ENCODE data around the gene MACROD2.
A peak's percentile ranks its signal among the peaks of the same experiment; 100 is the strongest.

The MACROD2 gene

GRCh38 chr20:14677455-14677854, 682.1 kb downstream of the MACROD2 start:
- no peak for DNase-seq

DNA sequence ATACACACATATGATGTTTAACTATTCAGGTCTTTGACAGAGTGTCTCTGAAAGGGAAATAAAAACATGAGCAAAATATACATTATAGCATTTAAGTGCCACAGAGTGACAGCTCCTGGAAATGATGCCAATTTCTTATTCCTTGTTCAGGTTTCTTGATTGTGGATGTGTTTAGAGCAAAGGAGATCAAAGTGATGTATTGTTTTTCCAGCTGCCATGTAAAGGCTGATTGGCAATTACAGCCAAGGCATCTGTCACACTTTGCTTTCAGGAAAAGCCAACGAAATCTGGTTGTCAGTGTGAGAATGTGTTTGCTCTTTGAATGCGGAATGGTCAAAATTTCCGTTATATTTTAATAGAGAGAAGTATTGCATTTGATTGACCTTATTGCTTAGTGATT, 689.9 kb downstream of the MACROD2 start:
- no peak for DNase-seq

GRCh38 chr20:14687313-14687712, 692.0 kb downstream of the MACROD2 start:
- no peak for DNase-seq

DNA sequence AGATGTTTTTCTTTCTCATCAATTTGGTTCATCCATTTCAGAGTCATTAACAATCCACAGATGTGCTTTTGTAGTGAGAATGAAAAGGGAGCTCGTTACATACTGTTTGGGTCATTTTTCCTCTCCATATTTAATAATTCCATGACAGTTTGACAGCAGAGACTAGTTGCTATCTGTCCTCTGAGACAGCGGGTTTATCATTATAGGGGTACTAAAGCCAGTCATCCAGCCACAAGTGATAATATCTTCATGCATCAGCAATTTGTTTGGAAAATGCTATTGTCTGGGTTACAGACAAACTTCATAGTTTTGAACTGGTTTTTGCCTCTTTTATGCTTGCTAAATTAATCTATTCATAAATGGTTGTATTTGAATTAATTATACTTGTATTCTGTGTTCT, 692.7 kb downstream of the MACROD2 start:
- no peak for DNase-seq

DNA sequence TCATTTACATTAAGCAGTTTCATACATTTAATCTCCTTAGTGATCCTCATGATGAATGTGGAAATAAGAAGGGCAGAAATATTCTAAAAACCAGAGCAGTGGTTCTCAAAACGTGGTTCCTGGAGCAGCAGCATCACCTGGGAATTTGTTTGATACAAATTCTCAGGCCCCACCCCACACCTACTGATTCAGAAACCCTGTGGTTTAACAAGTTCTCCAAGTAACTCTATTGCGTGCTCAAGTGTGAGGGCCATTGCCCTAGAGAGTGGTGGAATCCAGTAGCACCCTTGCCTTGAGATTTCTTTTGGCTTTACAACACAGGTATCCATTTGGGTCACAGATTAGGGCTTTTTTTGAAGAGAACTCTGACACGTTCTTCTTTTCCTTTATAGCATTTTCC, 696.7 kb downstream of the MACROD2 start:
- DNase-seq: no peak

- no peak for DNase-seq
Observed at GRCh38 chr20:14696478-14696877, 701.2 kb downstream of the MACROD2 start.

GRCh38 chr20:14696937-14697336, 701.6 kb downstream of the MACROD2 start:
- no peak for DNase-seq

DNA sequence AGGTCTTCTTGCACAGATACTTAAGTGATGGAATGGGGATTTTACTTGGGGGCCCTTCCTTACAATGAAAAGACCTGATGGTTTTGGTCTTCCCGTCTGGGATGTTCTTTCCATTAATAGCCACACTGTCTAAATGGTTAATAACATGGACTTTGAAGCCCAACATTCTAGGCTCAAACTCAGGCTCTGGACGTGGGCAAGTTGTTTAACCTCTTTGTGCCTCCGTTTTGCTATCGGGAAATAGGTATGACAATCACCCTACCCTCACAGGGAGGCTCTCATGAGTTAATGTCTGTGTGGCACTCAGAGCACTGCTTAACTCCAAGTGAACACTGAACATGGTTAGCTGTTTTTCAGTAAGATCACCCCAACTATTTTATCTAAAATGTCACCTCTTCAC, 702.8 kb downstream of the MACROD2 start:
- no peak for DNase-seq

- no peak for DNase-seq
Observed at GRCh38 chr20:14698605-14699373, 703.5 kb downstream of the MACROD2 start.

DNA sequence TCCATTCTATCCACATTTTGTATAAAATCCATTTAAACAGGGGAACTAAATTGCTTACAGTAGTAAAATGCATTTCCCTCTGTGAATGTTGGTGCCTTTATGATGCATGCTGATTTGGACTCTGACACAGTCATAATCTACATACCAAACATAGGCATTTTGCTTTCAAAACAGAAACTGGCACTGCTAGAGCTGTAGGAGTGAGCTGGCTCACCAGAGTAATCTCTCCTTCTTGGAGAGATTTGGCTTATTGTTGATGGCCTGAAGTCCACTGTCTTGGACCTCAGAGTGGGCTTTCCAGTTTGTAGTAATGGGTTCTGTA, 705.3 kb downstream of the MACROD2 start:
- DNase-seq: no peak

DNA sequence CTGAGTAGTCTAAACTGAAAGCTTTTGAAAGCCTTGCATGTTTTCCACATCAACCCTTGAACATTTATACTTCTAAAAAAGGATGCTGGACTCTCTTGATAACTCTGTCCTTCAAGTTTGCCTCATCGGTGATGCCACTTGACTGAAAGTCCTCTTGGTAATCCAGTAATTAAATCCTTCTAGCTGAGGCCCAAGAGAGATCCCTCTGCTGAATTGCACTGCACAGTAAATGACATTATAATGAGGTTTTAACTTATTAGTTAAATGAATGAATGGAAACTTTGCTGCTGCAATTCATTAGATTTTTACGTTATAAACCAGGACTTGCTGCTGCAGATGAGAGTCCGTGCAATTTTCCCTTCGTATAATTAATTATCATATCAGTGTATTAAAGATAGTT, 706.0 kb downstream of the MACROD2 start:
- DNase-seq: no peak

GRCh38 chr20:14706555-14706954, 711.2 kb downstream of the MACROD2 start:
- DNase-seq: no peak

DNA sequence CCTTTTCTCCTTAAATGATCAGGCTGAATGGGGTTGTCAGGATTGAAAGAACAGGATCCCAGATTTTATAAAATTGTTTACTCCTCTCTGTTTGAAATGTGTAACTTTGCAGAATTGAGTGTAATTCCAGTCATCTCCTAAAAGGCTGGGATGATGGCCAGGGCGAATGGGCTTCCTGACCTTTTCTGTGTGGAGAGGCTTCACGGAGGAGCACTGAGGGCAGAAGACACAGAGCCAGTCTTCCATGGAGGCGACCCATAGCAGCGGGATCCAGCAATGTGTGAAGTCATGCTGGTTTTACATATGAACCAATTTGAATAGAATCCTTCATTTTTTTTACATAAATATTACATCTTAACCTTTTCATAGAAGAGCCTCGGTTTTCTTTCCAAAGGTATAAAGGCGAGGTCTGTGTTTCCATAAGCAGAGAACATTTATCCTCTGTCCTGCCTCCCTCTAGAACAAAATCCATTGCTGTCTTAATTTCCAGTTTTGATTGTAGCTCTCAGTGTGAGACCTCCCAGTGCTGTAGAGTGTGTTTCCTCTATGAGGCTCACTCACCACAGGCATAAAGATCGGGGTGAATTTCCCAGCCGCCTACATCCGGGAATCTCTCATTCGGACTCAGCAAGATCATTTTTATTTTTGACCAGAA, 711.8 kb downstream of the MACROD2 start:
- DNase-seq: no peak

- no peak for DNase-seq
Observed at GRCh38 chr20:14707865-14708596, 712.7 kb downstream of the MACROD2 start.

- DNase-seq: no peak
Observed at GRCh38 chr20:14709439-14709838, 714.1 kb downstream of the MACROD2 start.

DNA sequence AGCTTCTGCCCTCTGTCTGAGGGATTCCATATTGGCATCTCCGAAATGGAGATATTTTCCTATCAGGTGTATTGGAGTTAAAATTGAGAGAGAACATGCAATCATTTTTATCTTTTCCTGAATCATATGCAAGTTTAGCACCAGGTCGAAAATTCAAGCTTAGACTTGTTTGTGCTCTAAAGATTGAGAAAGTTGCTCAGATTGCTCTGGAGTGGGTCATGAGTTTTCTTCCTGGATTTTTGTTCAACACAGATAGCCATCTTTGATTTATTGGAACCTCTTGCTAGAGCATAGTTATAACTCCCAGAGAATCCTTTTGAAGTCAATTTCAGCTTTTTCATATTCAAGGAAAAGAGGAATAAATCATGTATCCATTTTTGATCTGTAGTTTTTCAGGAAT, 715.6 kb downstream of the MACROD2 start:
- no peak for DNase-seq

DNA sequence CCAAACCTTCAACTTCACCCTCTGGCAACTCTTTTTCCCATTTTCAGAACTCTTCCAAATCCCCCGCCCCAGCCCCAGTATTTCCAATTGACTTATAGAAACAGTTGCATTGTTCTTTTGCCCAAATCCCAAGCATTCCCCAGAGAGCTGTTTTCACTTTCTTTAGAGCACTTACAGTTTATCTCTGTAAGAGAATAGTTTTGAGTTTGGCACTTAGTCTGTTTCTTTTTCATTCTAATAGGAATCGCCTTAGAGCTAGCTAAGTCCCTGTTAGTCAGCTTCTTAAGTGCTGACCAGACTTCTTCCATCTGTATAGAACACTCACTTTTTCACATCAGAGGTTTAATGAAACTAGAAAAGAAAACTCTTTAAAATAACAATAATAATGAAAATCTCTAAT, 716.3 kb downstream of the MACROD2 start:
- no peak for DNase-seq

DNA sequence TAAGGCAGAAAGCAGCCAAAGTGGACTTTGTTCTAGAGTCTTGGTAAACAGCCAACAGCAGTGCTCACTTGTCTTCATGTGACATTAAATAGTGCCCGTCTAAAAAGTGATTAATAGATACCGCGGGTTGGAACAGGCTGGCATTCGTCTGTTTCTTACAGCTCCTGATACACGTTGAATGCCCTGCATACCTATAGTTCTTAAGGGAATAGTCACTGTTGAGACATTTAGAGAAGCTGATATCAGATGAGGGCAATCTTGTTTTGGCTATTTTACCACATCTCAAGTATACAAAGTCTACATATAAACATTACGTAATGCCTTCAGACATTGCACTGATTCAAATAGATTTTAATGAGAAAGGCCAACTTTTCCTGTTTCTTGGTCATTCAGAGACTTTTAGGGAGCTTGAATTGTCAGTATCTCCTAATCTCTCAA, 717.0 kb downstream of the MACROD2 start:
- no peak for DNase-seq

DNA sequence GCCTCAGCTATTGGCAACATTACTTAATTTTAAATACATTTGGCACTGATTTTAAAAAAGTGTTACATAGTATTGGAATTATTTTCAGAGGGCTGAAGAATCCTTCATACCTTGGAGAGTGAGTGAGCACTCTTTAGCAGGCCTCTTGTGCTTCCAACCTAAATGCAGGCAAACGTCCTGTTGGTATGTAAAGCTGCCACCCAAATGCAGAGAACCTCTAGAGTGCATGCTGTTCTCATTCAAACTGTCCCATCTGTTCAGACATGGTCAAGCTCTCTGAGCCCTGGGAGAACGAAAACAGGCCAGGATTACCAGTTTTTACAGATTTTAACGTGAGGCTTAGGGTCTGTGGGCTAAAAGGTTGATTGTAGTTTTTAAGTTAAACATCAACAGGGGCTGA, 720.1 kb downstream of the MACROD2 start:
- DNase-seq: peak; percentile 0

GRCh38 chr20:14716351-14716801, 721.1 kb downstream of the MACROD2 start:
- no peak for DNase-seq

GRCh38 chr20:14717134-14717999, 722.1 kb downstream of the MACROD2 start:
- no peak for DNase-seq

DNA sequence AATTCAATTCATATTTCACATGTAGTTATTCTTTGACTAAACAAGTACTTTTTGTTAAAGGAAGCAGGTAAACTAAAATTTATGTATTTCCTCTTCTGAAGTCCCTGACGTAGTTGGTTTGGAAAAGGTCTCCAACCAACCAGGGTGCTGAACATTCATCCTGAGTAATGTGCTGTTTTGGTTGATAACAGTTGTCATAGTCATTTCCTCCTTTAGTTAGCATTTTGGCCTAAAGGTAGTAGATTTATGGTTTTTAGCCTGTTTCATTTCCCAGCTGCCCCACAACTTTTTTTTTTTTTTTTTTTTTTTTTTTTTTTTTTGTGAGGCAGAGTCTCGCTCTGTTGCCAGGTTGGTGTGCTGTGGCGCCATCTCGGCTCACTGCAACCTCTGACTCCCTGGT, 724.9 kb downstream of the MACROD2 start:
- no peak for DNase-seq

GRCh38 chr20:14721926-14722452, 726.7 kb downstream of the MACROD2 start:
- no peak for DNase-seq
